Measurements from ENCODE around the gene TBL3.

The TBL3 gene

GRCh38 chr16:1984347-1985225, 12.7 kb downstream of the TBL3 start:
- no peak for FAIRE-seq

- no peak for FAIRE-seq
Measured at GRCh38 chr16:1985466-1986150, 13.8 kb downstream of the TBL3 start.

GRCh38 chr16:1987198-1987597, 15.3 kb downstream of the TBL3 start:
- no peak for FAIRE-seq

- FAIRE-seq: no peak
Measured at GRCh38 chr16:1989209-1990100, 17.6 kb downstream of the TBL3 start, which contains the start of gene SYNGR3. Gene SYNGR3 (plus strand): TSS chr16:1989970. CDS start chr16:1990103, 133 bp downstream.

GRCh38 chr16:1990101-1990350, 18.2 kb downstream of the TBL3 start:
- no peak for FAIRE-seq

- no peak for FAIRE-seq
Measured at GRCh38 chr16:1990351-1991134, 18.7 kb downstream of the TBL3 start.

GRCh38 chr16:1991135-1991551, 19.3 kb downstream of the TBL3 start:
- no peak for FAIRE-seq

- FAIRE-seq: no peak
Measured at GRCh38 chr16:1991588-1991947, 19.7 kb downstream of the TBL3 start.

GRCh38 chr16:1991948-1992703, 20.3 kb downstream of the TBL3 start:
- FAIRE-seq: no peak

- no peak for FAIRE-seq
Measured at GRCh38 chr16:1992704-1993317, 21.0 kb downstream of the TBL3 start.

- no peak for FAIRE-seq
Measured at GRCh38 chr16:1993731-1994131, 21.9 kb downstream of the TBL3 start.

- FAIRE-seq: no peak
Measured at GRCh38 chr16:1997494-1998359, 25.9 kb downstream of the TBL3 start.

GRCh38 chr16:1998360-1998835, 26.5 kb downstream of the TBL3 start:
- FAIRE-seq: no peak

GRCh38 chr16:1998852-1999801, 27.3 kb downstream of the TBL3 start:
- FAIRE-seq: no peak

GRCh38 chr16:1999866-2000514, 28.1 kb downstream of the TBL3 start:
- FAIRE-seq: no peak

GRCh38 chr16:2001035-2001434, 29.2 kb downstream of the TBL3 start:
- FAIRE-seq: no peak

- no peak for FAIRE-seq
Measured at GRCh38 chr16:2001456-2002355, 29.9 kb downstream of the TBL3 start.

Data from islet of Langerhans (tissue), 1 donor.